ENCODE results near the gene PANK4.

PANK4 gene

DNA sequence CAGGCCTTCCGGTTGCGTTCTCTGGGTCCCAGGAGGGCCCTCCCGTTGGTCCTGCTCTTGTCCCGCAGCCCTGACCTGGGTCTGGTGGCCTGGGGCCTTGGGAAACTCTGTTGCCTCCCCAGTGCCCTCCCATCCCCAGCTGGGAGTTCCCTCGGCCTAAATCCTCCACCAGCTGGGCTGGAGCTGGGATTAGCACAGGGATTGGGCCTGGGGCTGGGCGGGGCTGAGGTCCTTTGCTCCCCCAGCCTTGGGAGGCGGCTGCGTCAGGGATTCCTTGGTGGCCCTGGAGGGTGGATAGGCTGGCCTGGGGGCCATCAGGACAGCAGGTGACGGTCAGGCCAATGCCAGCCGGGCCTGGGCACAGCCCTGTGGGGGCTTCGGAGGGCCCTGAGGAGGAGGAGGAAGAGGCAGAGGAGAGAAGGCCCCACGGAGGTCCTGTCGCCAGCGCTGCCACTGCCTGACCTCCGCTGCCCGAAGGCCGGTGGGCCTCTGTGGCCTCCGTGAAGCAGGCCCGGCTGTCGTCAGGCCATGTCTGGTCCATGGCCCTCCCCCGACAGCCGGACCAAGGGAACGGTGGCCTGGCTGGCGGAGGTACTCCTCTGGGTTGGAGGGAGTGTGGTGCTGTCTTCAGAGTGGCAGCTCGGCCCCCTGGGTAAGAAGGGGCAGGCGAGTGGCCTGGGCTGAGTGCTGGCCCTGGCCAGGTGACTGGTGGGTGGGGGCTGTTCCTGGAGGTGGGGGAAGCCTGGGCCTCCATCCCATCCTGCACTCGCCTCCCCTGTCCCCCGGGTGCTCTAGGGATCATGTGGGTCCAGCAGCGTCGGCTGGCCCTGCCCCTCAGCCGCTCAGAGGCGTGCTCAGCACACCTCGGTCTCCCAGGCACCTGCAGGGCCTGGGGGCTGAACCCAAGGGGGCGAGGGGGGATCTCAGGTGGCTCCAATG is 50.1 kb downstream of the PANK4 start, which contains the start of gene PLCH2:
Gene PLCH2 (plus strand): TSS at position 229 of the 939 bp plus-strand sequence. CDS start 300 bp downstream, at position 529.
- DNase-seq (ENCODE audit: low read depth) = no peak

DNA sequence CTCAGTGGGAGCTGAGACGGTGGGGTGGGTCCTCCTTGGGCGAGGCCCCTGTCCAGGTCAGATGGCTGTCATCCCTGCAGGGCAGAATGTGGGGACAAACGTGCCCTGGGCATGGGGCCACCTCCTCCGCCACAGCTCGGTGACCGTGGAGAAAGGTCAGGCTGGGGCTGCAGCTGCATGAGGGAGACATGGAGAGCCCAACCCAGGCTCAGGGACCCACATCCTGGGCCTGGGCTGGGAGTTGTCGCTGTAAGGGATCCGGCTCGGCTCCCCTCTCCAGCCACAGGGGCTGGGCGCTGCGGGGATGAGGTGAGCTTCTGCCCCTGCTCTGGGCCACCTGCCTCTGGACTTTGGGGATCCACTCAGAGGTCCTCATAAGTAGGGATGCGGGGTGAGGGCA is 50.8 kb downstream of the PANK4 start:
- DNase-seq (ENCODE audit: low read depth) = no peak

DNA sequence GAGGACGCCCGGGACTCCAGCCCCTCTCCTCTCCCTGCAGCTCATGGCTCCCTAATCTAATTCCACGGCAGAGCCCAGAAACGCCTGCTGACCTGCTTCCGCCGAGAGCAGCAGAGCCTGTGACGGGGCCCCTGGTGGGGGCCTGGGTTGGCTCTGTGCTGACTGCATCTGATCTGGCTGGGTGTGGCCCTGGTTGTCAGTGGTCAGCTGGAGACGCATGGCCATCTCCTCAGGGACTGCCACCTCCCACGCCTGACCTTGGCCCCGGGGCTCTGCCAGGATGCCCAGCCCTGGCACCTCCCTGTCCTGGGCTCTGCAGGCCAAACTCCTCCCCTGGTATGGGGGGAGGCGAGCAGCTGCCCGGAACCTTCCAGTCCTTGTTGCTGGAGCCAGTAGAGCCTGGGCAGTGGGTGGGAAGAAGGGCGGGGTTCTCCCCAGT is 51.4 kb downstream of the PANK4 start:
- no peak for DNase-seq (ENCODE audit: low read depth)

DNA sequence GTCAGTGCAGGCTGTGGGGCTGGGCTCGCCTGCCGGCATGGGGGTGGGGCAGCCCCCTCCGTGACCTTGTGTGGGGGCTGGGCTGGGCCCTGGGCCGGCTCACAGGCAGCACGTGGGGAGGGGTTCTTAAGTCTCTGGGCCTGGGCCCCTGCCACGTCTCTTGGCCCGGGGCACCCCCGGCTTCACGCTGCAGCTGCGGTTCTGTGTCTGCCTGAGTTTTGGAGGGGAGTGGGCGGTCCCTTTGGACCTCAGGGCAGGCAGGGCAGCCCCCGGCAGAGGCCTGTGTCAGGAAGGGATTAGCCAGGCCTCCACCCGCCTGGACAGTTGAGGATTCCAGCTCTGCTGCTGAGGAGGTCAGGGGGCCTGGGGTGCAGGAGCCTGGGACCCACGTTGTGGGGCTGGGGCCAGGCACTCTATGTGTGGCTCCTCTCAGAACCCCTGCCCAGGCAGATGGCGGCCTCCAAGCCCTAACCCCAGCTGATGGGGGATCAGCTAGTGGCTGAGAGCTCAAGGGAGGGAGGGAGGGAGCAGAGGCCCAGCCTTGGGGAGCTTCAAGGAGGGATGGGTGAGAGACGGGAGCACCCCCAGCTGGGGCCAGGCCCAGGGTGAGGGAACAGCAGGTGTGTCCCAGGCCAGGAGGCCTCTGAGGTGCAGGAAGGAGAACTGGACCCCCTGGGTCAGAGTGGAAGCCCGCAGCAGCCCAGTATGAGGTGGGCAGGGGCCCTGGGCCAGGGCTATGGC is 52.1 kb downstream of the PANK4 start:
- DNase-seq (ENCODE audit: low read depth) = no peak

DNA sequence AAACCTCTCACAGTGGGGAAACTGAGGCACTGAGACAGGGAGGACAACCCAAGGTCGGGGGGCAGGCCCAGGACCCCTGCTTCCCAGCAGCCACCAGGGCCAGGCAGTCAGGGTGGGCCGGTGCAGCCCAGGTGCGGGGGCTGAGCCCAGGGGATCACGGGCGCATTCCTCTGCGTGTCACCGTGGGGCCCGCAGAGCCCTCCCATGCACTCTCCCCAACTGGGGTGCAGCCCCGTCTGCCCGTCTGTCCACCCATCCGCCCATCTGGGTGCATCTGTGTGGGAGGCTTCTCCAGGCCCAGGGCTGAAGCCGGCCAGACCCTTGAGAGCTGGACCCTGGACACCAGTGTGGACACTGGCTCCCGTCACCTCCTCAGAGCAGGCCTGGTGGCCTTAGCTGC is 53.2 kb downstream of the PANK4 start:
- no peak for DNase-seq (ENCODE audit: low read depth)

DNA sequence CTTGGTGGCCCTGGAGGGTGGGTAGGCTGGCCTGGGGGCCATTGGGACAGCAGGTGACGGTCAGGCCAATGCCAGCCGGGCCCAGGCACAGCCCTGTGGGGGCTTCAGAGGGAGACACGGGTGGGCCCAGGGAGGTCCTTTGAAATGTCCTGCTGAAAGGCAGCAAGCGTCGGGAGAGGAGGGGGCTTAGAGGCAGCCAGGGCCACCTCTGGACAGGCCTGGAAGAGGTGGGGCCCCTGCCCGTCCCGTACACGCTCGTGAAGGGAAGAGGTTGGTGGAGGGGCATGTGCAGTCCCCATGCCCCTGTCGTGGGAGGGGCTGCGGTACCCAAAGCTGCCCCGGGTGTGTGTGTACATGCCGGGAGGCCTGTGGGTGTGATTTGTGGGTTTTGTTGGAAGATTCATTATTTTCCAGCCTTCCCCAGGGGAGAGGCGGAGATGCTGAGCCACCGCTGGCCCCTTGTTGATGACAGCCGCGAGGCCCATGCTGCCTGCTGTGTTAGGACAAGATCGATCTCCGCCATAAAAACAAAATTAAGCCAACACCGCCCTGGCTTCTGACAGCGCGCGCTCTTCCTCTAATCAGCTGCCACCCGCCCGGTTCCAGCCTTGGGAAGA is 53.7 kb downstream of the PANK4 start:
- no peak for DNase-seq (ENCODE audit: low read depth)

DNA sequence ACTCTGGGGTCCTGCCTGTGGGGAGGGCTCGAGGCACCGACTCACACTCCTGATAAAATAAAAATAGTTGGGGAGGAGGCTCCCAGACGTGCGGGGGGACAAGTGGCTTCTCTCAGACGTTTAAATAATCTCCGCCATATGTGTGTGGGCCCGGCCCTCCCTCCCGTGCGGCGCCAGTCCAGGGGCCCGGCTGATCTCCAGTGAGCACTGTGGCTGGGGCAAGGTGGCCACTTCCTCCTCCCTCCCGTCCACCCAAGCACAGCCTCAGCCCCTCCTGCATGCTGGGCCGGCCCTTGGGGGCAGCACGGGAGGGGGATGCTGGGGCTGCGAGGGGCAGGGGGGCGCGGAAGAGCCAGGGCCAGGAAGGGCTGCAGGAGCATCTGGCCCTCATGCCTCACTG is 54.3 kb downstream of the PANK4 start:
- DNase-seq (ENCODE audit: low read depth) = no peak

DNA sequence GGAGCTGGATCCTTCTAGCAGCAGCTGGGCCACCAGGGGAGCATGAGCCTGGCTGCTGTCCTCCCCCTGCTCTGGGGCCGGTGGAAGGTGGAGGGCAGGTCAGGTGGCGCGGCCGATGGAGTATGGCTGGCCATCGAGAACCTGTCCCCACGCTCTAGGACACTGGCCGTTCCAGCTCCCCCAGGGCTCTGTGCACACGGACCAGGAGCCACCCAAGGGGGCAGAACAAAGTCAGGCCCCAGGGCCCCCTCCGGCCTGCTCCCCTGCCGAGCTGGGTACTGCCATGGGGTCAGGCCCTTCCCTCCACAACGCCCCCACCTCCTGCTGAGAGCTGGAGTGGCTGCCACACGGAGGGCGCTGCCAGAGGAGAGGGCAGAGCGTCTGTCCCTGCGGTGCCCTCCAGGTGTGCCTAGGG is 54.8 kb downstream of the PANK4 start:
- no peak for DNase-seq (ENCODE audit: low read depth)

DNA sequence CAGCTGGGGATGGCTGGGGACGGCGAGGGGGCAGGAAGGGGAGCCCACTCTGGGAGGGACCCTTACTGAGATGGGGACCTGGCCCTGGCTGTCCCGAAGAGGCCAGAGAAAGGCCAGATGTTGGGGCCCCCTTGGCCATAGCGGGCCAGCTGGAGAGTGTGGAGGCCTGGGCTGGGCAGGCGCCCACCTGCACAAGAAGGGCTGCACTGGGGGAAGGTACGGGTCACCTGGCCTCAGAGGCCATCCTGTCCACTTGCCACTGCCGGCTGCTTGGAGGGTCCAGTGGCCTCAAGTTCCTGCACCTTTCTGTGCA is 55.3 kb downstream of the PANK4 start:
- no peak for DNase-seq (ENCODE audit: low read depth)

DNA sequence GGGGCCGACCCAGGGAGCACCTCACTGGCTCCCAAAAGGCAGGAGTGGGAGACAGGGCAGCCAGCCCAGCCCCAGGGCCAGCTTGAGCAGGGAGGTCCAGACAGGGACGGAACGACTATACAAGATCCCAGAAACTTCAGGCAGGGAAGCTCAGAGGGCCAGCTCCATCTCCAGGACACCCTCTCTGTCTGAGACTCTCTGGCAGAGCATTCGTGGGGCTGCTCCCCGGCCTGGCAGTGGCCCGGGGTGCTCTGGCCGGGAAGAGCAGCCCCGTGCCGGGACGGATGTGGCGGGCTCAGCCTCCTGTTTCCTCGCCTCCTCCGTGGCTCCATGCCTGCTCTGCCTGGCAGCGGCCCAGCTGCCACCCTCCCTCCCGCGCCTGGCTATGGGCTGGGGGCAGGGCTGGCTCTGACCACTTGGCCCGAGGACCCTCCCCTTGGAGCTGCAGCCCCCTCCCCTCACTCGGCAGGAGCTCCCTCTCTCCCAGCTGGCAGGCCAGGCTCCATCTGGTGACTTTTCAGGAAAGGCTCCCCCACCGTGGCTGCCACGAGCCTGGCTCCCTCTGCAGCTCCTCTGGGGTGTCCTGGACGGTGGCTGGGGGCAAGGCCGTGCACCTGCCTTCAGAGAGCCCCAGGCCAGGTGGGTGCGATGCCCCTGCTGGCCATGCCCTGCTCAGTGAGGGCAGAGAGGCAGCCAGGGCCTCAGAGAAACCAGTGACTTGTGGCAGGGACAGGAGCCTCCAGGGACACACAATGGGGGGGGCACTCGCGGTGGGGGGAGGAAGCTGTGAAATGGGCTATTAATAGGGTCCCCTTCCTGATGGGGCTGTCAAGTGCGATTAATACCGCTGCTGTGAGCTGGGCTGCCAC is 55.9 kb downstream of the PANK4 start:
- DNase-seq (ENCODE audit: low read depth) = no peak

DNA sequence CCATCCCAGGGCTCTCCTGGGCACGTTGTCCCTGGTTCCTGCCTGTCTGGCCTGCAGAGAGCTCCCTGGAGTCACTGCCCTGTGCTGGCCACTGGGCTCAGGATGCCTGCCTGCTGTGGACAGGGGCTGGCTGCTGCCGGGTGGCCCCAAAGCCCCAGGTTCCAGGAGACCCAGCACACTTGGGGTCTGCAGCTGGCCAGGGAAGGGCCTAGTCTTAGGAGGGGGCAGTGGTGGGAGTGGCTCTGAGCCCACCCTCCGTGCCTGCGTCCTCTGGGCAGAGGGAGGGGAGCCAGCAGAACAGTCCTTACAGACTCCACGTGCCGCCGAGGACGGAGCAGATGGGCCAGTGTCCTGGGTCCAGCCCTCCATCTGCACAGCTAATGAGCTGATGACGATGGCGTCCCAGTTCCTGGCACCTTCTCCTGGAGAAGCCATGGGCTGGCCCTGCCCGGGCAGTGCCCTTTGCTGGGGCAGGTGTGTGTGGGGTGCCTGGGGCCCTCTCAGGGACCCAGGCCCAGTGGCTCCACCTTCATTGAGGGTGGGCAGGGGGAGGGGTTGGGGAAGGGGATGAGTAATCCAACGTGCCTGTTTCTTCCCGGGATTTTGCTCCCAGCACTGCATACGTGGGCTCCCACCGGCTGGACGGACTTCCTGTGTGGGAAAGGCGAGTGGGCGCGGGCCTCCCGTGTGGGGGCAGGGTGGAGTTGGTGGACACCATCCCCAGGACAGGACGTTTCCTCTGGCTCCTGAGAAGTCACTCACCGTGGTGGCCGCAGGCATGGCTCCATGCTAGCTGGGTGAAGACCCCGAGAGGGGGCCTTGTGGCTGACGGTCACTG is 57.1 kb downstream of the PANK4 start:
- DNase-seq (ENCODE audit: low read depth) = no peak

DNA sequence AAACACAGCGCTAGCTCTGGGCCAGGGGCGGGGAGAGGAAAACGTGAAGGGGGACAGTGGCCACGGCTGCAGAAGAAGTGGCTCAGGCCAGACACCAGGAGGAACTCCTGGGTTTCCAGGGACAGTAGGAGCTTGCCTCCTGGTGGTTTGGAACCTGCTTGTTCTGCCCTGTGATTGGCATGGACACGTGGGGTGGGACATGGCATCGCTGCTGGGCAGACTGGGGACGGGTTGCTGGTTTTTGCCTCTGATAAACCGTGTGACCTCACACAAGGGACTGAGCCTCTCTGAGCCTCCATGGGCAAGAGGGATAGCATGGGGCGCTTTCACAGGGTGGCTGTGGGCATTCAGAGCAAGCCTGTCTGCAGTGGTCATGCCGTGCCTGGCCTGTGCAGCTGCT is 57.9 kb downstream of the PANK4 start:
- DNase-seq (ENCODE audit: low read depth) = no peak

DNA sequence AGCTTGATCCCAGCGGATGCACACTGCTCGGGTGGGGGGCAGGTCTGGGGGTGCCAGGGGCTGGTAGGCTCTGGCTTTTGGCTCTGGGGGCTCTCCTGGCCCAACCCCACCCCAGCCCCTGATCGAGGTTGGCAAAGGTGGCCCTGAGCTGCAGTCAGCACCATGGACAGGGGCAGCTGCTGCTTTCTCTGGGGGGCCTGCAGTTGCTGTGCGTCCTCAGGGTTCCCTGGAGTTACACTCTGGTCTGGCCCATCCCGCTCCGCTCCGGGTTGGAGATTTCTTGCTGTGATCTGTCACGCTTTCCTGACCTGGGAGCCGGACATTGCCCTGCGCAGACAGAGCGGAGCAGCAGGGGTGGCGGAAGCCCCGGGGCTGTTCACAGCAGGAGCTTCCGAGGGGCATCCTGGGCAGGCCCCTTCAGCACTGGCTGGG is 58.3 kb downstream of the PANK4 start:
- peak; percentile 18 for DNase-seq (ENCODE audit: low read depth)

DNA sequence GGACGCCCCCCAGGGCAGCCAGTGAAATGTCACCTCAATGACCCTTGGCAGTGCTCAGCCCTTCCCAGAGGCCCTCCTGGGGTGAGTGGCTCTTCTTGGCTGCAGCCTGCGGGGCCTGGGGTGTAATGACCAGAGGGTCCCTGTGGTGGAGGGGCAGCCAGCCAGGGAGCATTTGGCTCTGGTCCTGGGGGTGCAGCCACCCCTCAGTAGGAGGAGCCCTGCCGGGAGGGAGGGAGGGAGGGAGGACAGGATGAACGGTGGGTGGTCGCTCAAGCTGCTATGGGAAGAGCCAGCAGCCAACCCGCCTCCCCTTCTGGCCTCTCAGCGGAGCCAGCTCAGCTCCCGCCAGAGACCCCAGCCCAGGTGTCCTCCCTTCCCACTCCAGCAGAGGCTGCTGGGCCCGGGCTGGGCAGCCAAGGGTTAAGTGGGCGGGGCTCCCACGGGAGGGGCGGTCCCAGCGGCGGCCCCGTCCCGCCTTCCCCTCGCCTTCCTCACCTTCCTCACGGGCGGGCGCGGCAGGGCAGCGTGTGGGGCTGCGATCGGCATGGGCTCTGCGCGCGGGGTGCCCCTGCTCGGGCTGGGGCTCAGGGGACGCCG is 59.3 kb downstream of the PANK4 start:
- no peak for DNase-seq (ENCODE audit: low read depth)

DNA sequence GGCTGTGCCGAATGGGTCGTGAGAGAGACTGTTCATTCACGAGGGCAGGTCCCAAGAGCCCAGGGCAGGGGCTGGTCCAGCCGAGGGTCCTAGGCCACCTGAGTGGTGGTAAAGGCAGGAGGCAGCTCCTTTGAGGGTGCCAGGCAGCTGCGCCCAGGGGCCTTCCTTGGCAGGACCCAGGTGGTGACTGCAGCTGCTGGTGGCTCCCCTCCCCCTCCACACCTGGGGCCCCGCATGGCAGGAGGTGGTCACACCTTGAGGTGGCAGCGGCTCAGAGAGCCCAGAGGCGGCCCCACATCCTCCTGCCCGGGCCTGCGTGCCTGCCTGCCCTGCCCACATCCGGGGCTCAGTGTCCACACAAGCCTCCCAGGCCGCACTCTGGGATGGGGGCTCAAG is 60.1 kb downstream of the PANK4 start:
- DNase-seq (ENCODE audit: low read depth) = no peak

DNA sequence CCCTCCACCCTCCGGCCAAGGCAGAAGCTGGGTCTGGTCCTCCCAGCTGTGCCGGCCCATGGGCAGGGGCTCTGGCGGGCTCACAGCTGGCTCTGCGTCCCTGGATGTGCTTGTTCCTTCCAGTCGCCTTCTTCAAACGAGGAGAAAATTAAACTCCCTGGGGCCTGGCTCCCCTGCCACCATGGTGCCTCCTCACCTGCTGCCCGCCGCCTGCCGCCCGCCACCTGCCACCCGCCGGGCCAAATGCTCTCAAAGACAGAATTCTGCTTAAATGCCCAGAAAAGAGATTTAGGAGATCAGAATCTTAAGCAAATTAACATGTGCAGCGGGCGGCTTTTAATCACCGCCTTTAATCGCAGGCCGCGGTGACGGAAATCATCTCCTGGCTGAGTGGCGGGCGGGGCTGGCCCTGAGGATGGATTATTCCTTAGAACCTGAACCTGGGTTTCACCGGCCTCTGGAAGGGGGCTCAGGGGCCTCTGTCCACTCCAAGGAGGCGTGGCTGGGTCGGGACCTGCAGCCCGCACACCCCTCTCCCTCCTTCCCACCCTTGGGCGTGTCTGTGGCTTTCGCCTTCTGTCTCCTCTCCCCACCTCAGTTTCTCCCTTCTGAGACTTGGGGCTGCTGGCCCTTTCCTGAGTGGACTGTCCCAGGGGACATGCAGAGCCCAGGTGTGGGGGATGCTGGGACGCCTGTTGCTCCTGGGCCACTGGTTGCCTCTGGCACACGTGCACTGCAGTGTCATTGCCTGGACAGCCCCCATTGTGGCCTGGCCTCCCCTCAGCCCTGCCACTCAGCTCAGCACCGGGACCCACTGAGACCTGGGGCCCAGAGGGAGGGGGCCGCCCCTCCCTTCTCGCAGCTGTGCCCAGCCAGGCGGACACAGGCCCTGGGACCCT is 60.8 kb downstream of the PANK4 start:
- no peak for DNase-seq (ENCODE audit: low read depth)

DNA sequence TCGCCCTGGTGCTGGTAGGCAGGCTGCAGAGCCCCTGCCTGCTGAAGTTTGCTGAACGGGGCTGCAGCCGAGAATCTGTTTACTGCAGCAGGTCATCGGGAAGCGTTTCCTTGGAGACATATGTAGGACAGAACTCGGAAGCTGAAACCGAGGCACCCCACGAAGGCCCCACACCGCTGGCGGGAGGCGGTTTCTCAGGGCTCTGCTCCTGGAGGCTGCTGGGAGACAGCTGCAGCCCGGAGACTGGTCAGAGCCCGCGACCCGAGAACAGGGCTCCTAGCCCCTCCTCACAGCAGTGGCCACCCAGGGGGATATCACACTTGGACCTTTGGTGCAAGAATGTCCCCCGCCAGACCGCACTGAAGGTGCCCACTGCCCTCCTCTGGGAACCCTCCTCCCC is 63.0 kb downstream of the PANK4 start:
- no peak for DNase-seq (ENCODE audit: low read depth)

DNA sequence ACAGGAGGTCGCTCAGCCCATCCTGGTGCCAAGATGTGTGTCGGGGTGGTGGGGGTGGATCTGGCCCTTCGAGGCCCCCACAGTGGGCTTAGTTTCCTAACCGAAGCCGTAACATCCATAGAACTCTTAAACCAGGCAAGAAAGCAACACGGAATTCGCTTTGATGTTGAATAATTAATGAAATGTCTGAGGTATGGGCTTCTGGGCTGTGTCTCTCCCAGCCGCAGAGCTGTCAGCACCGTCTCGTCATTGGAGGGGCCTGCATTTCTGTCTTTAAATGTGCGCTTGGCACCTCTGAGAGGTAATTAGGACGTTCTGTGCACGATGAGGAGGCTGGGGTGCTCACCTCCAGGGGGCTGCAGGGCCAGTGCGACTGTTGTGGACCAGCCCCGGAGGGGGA is 63.6 kb downstream of the PANK4 start:
- no peak for DNase-seq (ENCODE audit: low read depth)

DNA sequence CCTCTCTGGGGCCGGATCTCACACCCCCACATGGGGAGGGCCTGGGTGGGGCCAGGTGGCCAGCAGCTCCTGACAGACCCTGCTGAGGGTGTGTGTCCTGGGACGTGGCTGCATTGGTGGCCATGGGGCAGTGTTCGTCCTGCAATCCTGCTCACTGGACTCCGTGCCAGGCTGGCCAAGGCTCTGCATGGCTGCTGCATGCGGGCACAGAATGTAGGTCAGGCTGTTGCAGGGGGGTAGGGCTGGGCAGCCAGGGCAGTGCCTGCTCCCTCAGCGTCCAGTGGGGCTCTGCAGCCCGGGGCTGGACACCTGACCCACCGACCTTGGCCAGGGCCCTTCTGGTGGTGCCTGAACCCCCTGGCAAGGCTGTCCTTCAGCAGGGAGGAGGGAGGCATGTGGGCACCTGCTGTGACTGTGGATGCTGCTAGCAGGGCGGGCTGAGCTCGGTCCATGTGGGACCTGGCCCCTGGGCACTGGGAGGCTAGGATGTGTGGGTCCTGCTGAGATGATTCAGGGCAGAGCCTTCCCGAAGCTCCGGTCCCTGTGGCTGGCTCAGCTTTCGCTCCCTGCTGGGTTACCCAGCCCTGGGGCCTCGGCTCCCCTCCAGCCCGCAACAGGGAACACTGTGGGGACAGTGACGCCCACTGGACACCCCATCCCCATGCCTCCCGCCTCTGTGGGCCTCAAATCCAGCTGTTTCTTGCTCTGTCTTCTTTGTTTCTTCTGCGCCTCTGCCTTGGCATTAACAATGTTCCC is 65.2 kb downstream of the PANK4 start:
- no peak for DNase-seq (ENCODE audit: low read depth)
